NB4 (cell line): Measurements from ENCODE around the gene BTLA.

Source experiments
- MYC ChIP-seq: IDR thresholded peaks from 2 replicates; pipeline ENCODE4 v1.6.1; 2011; ENCODE audit warnings: low read depth, low read length
- POLR2A ChIP-seq: IDR thresholded peaks from 2 replicates; pipeline ENCODE4 v1.6.1; 2011; ENCODE audit warnings: mild to moderate bottlenecking; ENCODE audit not compliant: insufficient read length; ENCODE audit errors: extremely low read depth
- TF ChIP-seq, protein P1 (sequence below): IDR thresholded peaks from one replicate; pipeline ENCODE4 v1.5.1; 2012; ENCODE audit warnings: low read depth, low read length
- TF ChIP-seq, protein P2 (sequence below): IDR thresholded peaks from 2 replicates; pipeline ENCODE4 v1.6.1; 2011; ENCODE audit warnings: low read depth, low read length

DNA sequence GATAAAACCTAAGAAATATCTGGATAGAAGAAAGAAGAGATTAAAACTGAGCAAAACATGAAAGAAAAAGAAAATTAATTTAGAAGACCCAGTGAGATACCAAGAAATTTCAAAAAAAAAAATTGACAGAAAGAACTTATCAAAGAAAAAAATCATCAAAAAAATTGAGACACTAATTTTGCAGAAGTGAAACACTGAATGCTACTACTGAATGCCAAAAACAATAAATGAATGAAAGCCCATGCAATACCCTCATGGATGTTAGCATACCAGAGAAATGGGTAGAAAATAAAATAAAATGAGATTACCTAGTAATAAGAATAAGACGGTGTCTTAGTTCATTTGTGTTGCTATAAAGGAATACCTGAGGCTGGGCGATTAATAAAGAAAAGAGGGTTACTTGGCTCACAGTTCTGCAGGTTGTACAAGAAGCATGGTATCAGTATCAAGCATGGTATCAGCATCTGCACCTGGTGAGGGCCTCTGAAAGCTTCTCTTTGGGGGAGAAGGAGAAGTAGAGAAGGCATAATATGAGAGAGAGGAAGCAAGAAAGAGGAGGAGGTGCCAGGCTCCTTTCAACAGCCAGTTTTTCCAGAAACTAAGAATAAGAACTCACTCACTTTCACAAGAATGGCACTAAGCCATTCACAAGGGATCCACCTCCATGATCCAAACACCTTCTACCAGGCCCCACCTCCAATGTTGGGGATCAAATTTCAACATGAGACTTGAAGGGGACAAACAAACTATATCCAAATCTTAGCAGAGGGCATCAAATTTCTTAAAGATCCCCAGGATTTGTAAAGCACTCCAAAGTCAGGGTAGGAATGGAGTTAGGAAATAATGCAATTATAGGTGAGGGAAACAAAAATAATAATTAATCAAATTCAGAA is 73.2 kb downstream of the BTLA start:
- TF ChIP-seq, protein P1, sequence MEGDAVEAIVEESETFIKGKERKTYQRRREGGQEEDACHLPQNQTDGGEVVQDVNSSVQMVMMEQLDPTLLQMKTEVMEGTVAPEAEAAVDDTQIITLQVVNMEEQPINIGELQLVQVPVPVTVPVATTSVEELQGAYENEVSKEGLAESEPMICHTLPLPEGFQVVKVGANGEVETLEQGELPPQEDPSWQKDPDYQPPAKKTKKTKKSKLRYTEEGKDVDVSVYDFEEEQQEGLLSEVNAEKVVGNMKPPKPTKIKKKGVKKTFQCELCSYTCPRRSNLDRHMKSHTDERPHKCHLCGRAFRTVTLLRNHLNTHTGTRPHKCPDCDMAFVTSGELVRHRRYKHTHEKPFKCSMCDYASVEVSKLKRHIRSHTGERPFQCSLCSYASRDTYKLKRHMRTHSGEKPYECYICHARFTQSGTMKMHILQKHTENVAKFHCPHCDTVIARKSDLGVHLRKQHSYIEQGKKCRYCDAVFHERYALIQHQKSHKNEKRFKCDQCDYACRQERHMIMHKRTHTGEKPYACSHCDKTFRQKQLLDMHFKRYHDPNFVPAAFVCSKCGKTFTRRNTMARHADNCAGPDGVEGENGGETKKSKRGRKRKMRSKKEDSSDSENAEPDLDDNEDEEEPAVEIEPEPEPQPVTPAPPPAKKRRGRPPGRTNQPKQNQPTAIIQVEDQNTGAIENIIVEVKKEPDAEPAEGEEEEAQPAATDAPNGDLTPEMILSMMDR: no peak
- TF ChIP-seq, protein P2, sequence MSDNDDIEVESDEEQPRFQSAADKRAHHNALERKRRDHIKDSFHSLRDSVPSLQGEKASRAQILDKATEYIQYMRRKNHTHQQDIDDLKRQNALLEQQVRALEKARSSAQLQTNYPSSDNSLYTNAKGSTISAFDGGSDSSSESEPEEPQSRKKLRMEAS: no peak
- no peak for TF ChIP-seq POLR2A
- no peak for TF ChIP-seq MYC
